Right ventricle myocardium inferior (tissue), 1 donor: ENCODE measurements around the gene PRR15. TPM values are rescaled to one million over a fixed set of nuclear protein-coding genes. Genes with fewer than 3 reads are reported as not detected.

Source experiments
- ATAC-seq: fragments of 200-7000 bp; cut with Tn5 transposase; one replicate; pipeline ENCODE4 v1.9.1; 2020; ENCODE audit warnings: mild to moderate bottlenecking, moderate library complexity
- DNase-seq: peaks from one replicate; pipeline ENCODE4 v3.0.0; 2021; ENCODE audit errors: missing footprints
- intact Hi-C: fragments of 100-400 bp; cut with DNase I; formaldehyde crosslinking; loops from one replicate; pipeline ENCODE4 v1.11.0; 2022
- total RNA-seq: library from RNA; stranded (reverse); fragmentation: NEBNext Ultra II Directional; extraction: Animal tissue kit (Norgen Biotek cat#: 25700); gene quantifications from one replicate; pipeline ENCODE4 v1.2.1, GENCODE V29; 2021
- donor health status: DM: no; HTN: yes; CAD: no; lungs with severe emphysema.

Gene PRR15
- total RNA-seq, 1 donor from 2014 or later = 0.32 TPM

DNA sequence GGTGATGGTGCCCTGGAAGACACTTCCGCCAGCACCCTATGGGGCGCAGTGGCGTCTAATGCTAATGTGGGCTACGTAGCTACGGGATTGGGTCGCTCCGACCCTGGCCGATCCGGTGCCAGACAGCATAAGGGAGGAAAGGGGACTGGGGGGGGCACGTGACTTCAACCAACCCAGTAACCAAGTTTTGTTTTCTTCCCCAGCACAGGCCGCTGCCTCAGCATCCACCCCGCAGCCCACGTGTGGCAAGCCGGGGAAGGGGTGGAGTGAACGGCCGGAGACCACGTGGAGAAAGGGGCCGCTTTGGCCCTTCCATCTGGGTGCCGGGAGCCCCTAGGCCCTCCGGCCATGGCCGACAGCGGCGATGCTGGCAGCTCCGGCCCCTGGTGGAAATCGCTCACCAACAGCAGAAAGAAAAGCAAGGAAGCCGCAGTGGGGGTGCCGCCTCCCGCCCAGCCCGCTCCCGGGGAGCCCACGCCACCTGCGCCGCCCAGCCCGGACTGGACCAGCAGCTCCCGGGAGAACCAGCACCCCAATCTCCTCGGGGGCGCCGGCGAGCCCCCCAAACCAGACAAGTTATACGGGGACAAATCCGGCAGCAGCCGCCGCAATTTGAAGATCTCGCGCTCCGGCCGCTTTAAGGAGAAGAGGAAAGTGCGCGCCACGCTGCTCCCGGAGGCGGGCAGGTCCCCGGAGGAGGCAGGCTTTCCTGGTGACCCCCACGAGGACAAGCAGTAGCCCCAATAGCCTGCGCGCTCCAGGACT is 2.5 kb downstream of the PRR15 start:
- no peak for ATAC-seq
- intact Hi-C loops = no loop called here
- no peak for DNase-seq

DNA sequence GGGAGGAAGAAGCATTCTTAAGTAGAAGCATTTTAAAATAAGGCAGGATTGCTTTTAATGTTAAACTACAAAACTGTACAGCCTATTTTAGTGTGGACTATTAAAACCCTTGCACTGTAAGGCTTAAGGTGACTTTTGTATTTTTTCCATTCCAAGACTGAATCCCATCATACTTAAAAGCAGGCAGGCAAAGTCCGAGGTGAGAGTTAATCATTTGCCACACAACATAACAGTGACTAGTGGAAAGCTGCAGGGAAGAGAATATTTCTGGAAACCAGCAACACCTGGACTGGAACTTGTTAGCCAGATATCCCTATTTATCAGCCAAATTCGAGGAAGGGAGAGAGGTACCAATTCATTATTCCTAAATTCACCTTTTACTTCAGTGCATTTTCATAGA is 3.5 kb downstream of the PRR15 start:
- intact Hi-C loops = no loop called here
- ATAC-seq (no peak), DNase-seq (no peak)

DNA sequence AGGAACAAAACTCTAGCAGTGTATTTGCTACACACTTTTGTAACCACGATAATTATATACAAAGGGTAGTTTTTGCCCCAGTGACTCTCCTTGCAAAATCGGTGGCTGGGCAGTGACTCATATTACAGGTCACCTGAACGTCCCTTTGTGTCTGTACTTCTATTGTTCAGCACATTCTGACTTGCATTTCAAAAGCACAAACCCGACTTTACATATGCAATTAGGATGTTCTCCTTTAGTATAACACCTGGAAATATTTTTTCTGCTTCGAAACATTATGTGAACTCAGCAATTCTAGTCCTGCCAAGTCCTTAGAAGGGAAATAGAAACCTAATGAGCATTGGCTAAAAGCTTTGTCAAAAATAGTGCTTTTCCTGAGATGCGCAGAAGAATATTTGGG is 6.0 kb downstream of the PRR15 start:
- no peak for ATAC-seq
- no peak for DNase-seq
- intact Hi-C loops = no loop called here

- DNase-seq = no peak
- intact Hi-C loops = no loop called here
Measured at GRCh38 chr7:29572558-29572957, 8.9 kb downstream of the PRR15 start.

DNA sequence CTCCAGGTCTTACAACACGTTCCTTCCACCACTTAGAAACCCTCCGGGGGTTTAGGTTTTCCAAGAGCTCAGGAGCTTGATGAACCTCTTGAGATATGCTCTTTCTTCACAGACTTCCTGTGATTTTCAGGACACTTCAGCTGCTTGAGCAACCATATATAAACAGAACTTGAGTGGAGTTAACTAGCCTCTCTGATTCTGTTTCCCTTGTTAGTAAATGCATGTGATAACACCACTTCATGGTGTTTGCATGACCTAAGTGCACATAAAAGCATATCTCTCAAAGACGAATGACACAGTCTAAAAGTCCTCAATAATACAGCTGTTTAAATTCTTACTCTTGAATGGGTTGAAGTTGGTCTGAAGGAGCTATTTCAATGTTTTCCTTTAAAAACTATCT is 9.9 kb downstream of the PRR15 start:
- ATAC-seq = no peak
- no peak for DNase-seq
- intact Hi-C loops = no loop called here

More at GRCh38 chr7:29572558-29572957, 8.9 kb downstream of the PRR15 start:
- no peak for ATAC-seq

DNA sequence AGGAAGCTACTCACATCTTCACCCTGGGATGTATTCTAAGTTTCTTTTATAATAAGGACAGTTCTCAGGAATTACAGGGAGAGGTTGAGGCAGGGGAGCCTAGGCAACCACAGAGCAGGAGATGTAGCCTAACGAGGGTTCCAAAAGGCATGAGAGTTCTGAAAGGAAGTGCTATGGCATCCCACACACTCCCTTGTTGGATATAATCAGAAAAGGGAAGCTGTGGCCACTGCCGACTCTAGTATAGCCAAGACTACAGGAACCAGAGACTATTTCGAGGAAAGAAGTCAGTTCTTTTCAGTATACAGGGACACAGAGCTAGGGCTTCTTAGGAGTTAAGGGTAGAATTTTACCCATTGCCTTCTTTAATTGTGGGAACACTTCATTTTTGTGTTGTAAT is 11.0 kb downstream of the PRR15 start:
- intact Hi-C loops = no loop called here
- DNase-seq = no peak
- no peak for ATAC-seq

DNA sequence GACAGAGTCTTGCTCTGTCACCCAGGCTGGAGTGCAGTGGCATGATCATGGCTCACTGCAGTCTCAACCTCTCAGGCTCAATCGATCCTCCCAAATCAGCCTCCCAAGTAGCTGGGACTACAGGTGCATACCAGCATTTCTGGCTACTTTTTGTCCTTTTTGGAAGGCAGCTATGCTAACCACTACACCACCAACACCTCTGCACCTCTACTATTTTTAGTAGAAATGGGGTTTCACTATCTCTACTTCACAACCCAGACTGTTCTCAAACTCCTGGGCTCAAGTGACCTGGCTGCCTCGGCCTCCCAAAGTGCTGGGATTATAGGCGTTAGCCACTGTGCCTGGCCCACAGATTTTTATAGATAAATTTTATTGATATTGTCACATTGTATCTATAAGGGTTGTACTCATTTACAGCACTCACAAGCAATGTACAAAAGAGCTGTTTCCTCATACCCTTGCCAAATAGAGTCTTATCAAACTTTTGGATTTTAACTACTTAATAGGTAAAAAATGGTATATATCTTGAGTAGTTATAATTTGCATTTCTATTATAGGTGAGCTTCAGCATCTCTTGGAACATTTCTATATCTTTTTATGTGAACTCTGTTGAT is 23.7 kb downstream of the PRR15 start:
- ATAC-seq (no peak), DNase-seq (no peak)
- intact Hi-C loops = no loop called here

DNA sequence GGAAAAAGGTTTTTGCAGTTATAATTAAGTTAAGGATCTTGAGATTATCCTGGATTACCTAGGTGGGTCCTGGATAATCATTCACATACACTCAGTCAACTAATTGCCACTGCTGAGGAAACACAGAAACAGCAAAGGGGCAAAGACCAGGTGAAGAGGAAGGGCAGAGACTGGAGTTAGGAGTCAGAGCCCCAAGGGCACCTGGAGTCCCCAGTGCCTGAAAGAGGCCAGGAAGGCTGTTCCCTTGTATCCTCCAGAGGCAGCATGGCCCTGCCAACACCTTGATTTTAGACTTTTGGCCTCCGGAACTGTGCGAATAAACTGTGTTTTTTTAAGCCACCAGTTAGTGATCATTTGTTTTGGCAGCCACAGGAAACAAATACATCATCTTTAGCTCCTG is 24.6 kb downstream of the PRR15 start:
- ATAC-seq (no peak), DNase-seq (no peak)
- intact Hi-C loops = no loop called here

DNA sequence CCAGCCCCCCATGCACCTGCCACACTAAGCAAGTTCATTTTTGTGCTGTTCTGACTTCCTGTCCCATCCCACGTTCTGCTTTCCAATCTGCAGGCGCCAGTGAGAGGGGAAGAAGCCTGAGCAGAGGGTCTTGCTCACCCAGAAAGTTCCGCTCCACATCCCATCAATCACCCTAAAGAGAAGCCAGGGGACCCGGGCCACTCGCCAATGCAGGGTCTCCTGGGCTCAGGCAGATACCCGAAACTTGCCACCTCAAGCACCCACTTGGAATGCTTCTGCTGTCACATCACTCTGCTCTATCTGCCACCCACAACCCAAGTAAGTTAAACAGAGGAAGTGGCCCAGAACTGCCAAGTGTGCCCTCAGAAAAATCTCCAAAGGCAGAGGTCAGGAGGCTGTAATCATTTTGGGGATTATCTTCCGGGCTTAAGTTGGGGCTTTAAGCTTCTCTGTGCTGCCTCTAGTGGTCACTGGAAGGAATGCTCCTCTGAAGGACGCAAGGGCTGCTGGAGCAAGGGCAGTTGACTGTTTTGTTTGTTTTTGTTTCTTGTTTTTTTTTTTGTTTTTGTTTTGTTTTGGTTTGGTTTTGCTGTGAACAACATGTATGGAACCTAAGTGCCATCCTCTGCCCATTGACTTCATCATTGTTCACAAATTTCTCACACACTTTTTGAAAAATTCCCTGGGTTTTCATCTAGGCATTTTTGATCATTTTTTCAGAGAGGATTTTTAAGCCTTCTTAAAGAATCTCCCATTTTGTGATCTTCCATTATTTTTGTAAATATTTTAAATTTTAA is 25.5 kb downstream of the PRR15 start:
- intact Hi-C loops = no loop called here
- ATAC-seq (no peak), DNase-seq (no peak)

DNA sequence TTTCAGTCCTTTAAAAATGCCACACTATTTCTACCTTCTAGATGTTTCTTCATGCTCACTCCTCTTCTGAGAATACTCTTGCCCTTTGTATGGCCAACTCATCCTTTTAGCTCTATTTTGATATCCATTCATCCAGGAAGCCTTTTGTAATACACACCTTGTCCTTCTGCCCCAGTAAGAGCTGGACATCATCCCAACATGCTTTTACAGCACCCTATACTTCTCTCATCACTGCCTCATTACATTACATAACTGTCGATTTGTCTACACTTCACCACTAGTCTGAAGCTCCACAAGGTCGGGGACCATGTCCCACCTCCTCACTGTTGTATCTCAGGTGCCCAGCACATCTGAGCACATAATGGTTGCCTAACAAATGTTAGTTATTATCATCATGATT is 29.2 kb downstream of the PRR15 start:
- no peak for DNase-seq
- intact Hi-C loops = no loop called here
- no peak for ATAC-seq

- intact Hi-C loops = no loop called here
- DNase-seq = no peak
- ATAC-seq = no peak
Measured at GRCh38 chr7:29593459-29593858, 29.8 kb downstream of the PRR15 start.

GRCh38 chr7:29596593-29597178 is 33.1 kb downstream of the PRR15 start:
- intact Hi-C loops = no loop called here
- ATAC-seq = no peak
- DNase-seq = no peak

GRCh38 chr7:29597266-29597665 is 33.6 kb downstream of the PRR15 start:
- DNase-seq = no peak
- intact Hi-C loops = no loop called here
- ATAC-seq = no peak

GRCh38 chr7:29598137-29598536 is 34.5 kb downstream of the PRR15 start:
- intact Hi-C loops = no loop called here
- no peak for ATAC-seq
- no peak for DNase-seq

- DNase-seq (no peak), ATAC-seq (no peak)
- intact Hi-C loops = no loop called here
Measured at GRCh38 chr7:29598613-29599012, 35.0 kb downstream of the PRR15 start.

GRCh38 chr7:29599026-29599425 is 35.4 kb downstream of the PRR15 start:
- no peak for DNase-seq
- ATAC-seq = no peak
- intact Hi-C loops = no loop called here

- intact Hi-C loops = no loop called here
- ATAC-seq = no peak
- no peak for DNase-seq
Measured at GRCh38 chr7:29600661-29601060, 37.0 kb downstream of the PRR15 start.

GRCh38 chr7:29604052-29604451 is 40.4 kb downstream of the PRR15 start:
- intact Hi-C loops = no loop called here
- DNase-seq (no peak), ATAC-seq (no peak)

GRCh38 chr7:29604702-29605101 is 41.1 kb downstream of the PRR15 start:
- ATAC-seq (no peak), DNase-seq (no peak)
- intact Hi-C loops = no loop called here

GRCh38 chr7:29605671-29606070 is 42.0 kb downstream of the PRR15 start:
- ATAC-seq (no peak), DNase-seq (no peak)
- intact Hi-C loops = no loop called here
